Motor neuron (in vitro differentiated cells): ENCODE results near the gene SLC6A13. TPM values are rescaled to one million over a fixed set of nuclear protein-coding genes. Genes with fewer than 3 reads are reported as not detected.
A peak's percentile ranks its signal among the peaks of the same experiment; 100 is the strongest.

ENCODE experiments used
- ATAC-seq, 8 experiments: fragments of 200-7000 bp; cut with Tn5 transposase; replicated peaks in 6 of 8; 2 replicates each; pipeline ENCODE4 v1.8.0; 2021; ENCODE audit warnings: mild to moderate bottlenecking in 8 of 8, moderate library complexity in 8 of 8
- H3K27ac ChIP-seq, 2 donors: fragments of 250-450 bp; sonication (Bioruptor Pico); 2 replicates each; pipeline ENCODE4 v1.9.0; 2021; ENCODE audit warnings: antibody characterized with exemption in 2 of 2, mild to moderate bottlenecking in 2 of 2, moderate library complexity in 1 of 2
- H3K4me1 ChIP-seq, 2 donors: fragments of 250-450 bp; sonication (Bioruptor Pico); replicated peaks in 1 of 2; 2 replicates each; pipeline ENCODE4 v1.6.1; 2021; ENCODE audit warnings: antibody characterized with exemption in 2 of 2, mild to moderate bottlenecking in 2 of 2, moderate library complexity in 1 of 2
- H3K4me3 ChIP-seq, 5 donors: fragments of 250-450 bp; sonication (Bioruptor Pico); 2 replicates each; pipeline ENCODE4 v1.9.0; 2021; ENCODE audit warnings: antibody characterized with exemption in 5 of 5, mild to moderate bottlenecking in 5 of 5, moderate library complexity in 4 of 5
- WGBS, 10 experiments: fragments of 450-650 bp; shearing (Covaris generic); methylation state at CpG; one replicate each; pipeline ENCODE4 v1.0.0; 2022; 5-methylcytosine and 5-hydroxymethylcytosine counted together
- in situ Hi-C, 9 experiments: fragments of 400-800 bp; cut with MboI; loops; one replicate each; pipeline ENCODE4 v1.15.0; 2021; ENCODE audit warnings: low sequenced_read_pairs in 9 of 9, low pct_unique_long_range_greater_than_20kb in 2 of 9; ENCODE audit not compliant: unreplicated experiment in 9 of 9
- total RNA-seq, 8 experiments: library from RNA; unstranded; fragments of 300-600 nt; gene quantifications; 2 replicates each; pipeline versions ENCODE4 v1.2.3 to v1.2.4, GENCODE V29; 2022

Gene SLC6A13
- total RNA-seq, 8 experiments from 2014 or later: 0.38 to 34.6 (median 0.93) TPM

- no peak overlapping the region for H3K27ac ChIP-seq
- in situ Hi-C loops: no loop called here
- 6 to 80% (median 80%) methylated on average over 2 of the region's 10 CpGs; no CpG with 5 or more reads in 7 of the 10 experiments for WGBS, 10 experiments
These were observed 80.2 kb downstream of the SLC6A13 start for GRCh38 chr12:182381-182892.

GRCh38 chr12:181921-182320, 80.7 kb downstream of the SLC6A13 start:
- in situ Hi-C loops: no loop called here
- no peak overlapping the region for H3K4me3 ChIP-seq
- peaks cover 25 to 31% of the 10 kb centered on the region in 2 donors for H3K4me1 ChIP-seq
- ATAC-seq: no peak
- no peak overlapping the region for H3K27ac ChIP-seq
- 20 to 88% (median 81%) methylated on average over 1 to 12 of the region's 17 CpGs; no CpG with 5 or more reads in 5 of the 10 experiments for WGBS, 10 experiments

More at GRCh38 chr12:182381-182892, 80.2 kb downstream of the SLC6A13 start:
- ATAC-seq: peak in 5 of 8 experiments; percentile 18 to 53 (median 45)
- Histone ChIP-seq H3K4me3 (no peak overlapping the region), H3K4me1 (peaks cover 21 to 31% of the 10 kb centered on the region in 2 donors)

DNA sequence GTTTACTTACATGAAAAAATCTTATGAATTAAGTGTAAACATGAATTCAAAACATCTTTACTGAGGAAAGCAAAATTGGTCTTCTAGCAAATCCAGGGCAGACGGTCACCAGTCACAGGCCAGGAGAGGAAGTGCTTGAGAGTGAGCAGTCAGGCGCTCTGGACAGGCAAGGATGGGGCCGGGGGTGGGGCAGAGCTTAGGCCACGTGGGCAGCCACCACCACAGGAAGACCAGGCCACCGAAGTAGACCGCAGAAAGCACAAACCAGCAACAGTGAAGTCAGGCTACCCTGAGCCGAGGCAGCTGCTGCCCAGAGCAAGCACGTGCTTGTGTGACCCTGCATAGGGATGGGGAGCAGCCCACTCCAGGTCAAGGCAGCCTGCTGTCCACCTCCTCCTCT, 82.2 kb downstream of the SLC6A13 start:
- Histone ChIP-seq H3K27ac (peak overlapping the region in 1 of 2 donors; percentile 43), H3K4me1 (peaks cover 40 to 44% of the 10 kb centered on the region in 2 donors), H3K4me3 (no peak overlapping the region)
- in situ Hi-C loops: no loop called here
- 52 to 85% (median 62%) methylated on average over 3 to 5 of the region's 8 CpGs; no CpG with 5 or more reads in 5 of the 10 experiments for WGBS, 10 experiments
- peak in 5 of 8 experiments; percentile 1 to 32 (median 20) for ATAC-seq

- ATAC-seq: no peak
- 17 to 88% (median 70%) methylated on average over 1 to 3 of the region's 5 CpGs; no CpG with 5 or more reads in 6 of the 10 experiments for WGBS, 10 experiments
- peaks cover 45 to 49% of the 10 kb centered on the region in 2 donors for H3K4me1 ChIP-seq
- H3K4me3 ChIP-seq: no peak overlapping the region
- H3K27ac ChIP-seq: no peak overlapping the region
- in situ Hi-C loops: no loop called here
These were observed 82.8 kb downstream of the SLC6A13 start for GRCh38 chr12:179885-180284.

GRCh38 chr12:179131-179884, 83.3 kb downstream of the SLC6A13 start:
- 67 to 100% (median 86%) methylated on average over 1 to 4 of the region's 11 CpGs; no CpG with 5 or more reads in 4 of the 10 experiments for WGBS, 10 experiments
- in situ Hi-C loops: no loop called here
- no peak for ATAC-seq
- Histone ChIP-seq H3K4me3 (no peak overlapping the region), H3K4me1 (peaks cover 51 to 54% of the 10 kb centered on the region in 2 donors), H3K27ac (no peak overlapping the region)

GRCh38 chr12:178829-179109, 83.9 kb downstream of the SLC6A13 start:
- WGBS, 10 experiments: 60 to 100% (median 60%) methylated on average over 1 to 2 of the region's 3 CpGs; no CpG with 5 or more reads in 5 of the 10 experiments
- H3K27ac ChIP-seq: no peak overlapping the region
- H3K4me3 ChIP-seq: no peak overlapping the region
- peaks cover 55 to 59% of the 10 kb centered on the region in 2 donors for H3K4me1 ChIP-seq
- no peak for ATAC-seq
- in situ Hi-C loops: no loop called here

DNA sequence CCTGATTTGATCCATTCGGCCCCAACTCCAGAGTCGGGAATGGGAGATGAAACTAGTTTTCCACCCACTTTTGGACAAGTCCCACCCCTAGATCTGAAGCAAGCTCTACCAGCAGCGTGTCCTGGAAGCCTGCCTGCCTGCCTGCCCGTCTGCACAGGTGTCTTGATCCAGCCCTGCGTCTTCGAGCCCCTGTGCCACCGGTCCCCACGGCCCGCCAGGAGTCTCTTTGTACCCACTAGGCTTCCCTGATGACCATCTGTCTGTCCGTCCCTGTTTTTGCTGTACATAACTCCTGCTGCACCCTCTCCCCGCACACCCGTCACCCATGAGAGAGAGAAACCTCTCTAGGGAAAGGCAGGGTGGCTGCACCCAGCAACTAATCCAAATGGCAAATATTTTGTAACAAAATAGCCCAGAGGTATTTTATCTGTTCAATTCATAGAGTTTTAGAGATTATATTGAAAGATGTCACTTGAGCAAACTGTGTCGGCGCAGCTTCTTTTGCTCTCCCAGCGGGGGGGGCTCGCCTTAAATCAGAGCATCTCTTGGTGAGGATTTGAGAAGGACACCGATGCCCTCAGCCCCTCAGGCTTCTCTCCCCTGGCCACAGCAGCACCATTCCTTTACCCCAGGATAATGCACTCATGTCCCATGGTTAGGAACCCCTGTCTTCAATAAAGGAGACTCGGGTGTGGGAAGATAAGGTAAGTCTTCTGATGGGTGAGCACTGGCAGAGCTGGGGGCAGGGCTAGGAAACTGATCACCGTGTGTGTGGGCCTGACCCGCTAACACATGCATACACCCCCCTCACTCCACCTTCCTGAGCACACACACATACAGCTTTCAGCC, 84.4 kb downstream of the SLC6A13 start:
- ATAC-seq: no peak
- Histone ChIP-seq H3K4me1 (peaks cover 60 to 64% of the 10 kb centered on the region in 2 donors), H3K4me3 (no peak overlapping the region), H3K27ac (no peak overlapping the region)
- in situ Hi-C loops: no loop called here
- 73 to 100% (median 83%) methylated on average over 1 to 11 of the region's 20 CpGs; no CpG with 5 or more reads in 1 of the 10 experiments for WGBS, 10 experiments

DNA sequence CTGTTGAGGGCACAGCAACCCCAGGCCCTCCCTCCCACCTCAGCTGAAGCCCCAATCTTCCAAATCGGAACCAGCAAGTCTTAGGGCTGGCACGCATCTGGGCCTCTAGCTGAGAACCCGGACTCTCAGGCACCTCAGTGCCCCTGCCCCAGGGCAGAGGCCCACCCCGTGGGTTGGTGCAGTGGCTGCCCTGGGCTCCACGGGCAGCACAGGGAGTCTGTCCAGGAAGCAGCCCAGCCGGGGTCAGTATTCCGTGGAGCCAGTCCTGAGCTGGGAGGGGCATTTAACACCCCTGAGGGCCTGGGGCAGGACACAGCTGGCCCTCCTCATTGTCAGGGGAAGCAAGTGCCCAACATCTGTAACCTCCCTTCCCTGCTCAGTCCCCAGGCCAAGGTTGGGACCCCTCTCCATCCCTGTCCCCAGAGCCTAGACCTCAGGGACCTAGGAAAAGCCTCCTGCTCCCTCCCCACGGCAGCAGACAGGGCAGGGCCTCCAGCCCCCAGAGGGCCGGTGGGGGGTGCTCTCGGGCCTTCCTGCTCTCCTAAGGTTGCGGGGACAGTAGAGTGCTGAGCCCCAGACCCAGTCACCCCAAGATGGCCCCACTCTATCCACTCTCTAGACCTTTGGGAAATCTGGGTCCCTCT, 85.2 kb downstream of the SLC6A13 start:
- ATAC-seq: no peak
- no peak overlapping the region for H3K4me3 ChIP-seq
- H3K4me1 ChIP-seq: peaks cover 68 to 72% of the 10 kb centered on the region in 2 donors
- 43 to 66% methylated on average over 6 to 7 of the region's 11 CpGs; no CpG with 5 or more reads in 8 of the 10 experiments for WGBS, 10 experiments
- peak overlapping the region in 1 of 2 donors; percentile 38 for H3K27ac ChIP-seq
- in situ Hi-C loops: no loop called here

DNA sequence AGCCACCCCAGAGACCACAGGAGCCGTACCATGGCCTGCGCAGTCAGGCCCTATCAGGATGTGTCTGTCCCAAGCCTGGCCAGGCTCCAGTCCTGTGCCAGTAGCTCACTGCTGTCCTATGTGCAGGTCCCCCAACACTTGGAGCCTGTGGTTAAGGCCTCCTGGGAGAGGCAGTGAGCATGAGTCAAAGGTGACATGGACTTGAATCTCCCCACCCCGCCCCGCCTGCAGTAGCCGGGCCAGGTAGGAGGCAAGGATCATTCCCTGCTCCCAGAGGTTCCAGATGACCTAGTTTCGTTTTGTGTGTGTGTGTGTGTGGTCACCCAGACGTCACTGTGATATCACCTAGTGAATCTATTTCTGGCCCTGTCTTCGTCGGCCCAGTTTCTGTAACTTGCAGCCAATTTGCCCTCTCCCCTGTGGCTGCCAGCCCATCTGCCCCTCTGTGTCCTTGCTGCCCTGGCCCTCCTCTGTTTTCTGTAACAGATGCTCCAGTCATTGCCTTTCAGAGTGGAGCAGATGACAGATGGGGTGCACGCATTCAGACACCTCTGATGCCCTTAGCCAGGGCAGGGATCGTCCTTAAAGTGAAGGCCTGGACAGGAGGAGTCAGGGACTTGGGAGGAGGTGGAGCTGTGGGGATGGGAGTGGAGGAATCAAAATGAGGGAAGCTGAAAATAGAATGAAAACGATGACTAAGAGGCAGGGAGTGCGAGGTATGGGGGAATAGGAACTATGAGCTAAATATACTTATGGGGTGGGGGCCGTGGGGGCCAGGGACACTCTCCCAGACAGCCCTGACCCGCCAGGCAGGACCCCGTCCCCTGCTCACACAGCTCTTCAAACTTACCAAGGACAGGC, 86.1 kb downstream of the SLC6A13 start:
- 0 to 67% (median 29%) methylated on average over 1 to 5 of the region's 16 CpGs; no CpG with 5 or more reads in 4 of the 10 experiments for WGBS, 10 experiments
- ATAC-seq: peak; percentile 29 to 89 (median 86)
- in situ Hi-C loops: no loop called here
- Histone ChIP-seq H3K4me1 (peaks cover 71 to 77% of the 10 kb centered on the region in 2 donors), H3K4me3 (no peak overlapping the region), H3K27ac (peak overlapping the region; percentile 64 to 74)

DNA sequence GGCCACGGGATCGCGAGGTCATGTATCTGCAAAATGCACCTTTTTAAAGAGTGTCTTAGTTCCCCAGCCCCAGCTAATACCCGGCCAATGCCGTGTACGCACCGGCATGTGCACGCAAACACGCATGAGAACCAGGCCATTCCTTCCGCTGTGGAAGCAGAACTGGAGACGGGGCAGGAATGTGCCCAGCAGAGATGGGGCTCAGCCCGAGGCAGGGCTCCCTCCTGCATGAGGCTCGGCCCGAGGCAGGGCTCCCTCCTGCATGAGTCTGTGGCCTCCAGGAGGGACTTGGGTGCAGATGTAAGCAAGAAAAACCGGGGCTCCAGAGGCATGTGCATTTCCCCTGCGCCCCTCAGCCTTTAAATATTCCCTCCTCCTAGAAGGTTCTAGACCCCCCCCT, 86.9 kb downstream of the SLC6A13 start:
- 84 to 100% (median 100%) methylated on average over 1 to 11 of the region's 16 CpGs; no CpG with 5 or more reads in 7 of the 10 experiments for WGBS, 10 experiments
- Histone ChIP-seq H3K27ac (peak overlapping the region; percentile 64 to 74), H3K4me1 (peaks cover 68 to 84% of the 10 kb centered on the region in 2 donors), H3K4me3 (no peak overlapping the region)
- in situ Hi-C loops: no loop called here
- ATAC-seq: no peak

- peak overlapping the region in 1 of 2 donors; percentile 64 for H3K27ac ChIP-seq
- in situ Hi-C loops: no loop called here
- 0 to 89% (median 45%) methylated on average over 1 to 5 of the region's 10 CpGs; no CpG with 5 or more reads in 6 of the 10 experiments for WGBS, 10 experiments
- ATAC-seq: peak in 1 of 8 experiments; percentile 40
- H3K4me1 ChIP-seq: peaks cover 69 to 85% of the 10 kb centered on the region in 2 donors
- H3K4me3 ChIP-seq: no peak overlapping the region
These were observed 87.4 kb downstream of the SLC6A13 start for GRCh38 chr12:175250-175649.

- ATAC-seq: no peak
- H3K4me1 ChIP-seq: peaks cover 73 to 89% of the 10 kb centered on the region in 2 donors
- WGBS, 10 experiments: no CpG with 5 or more reads among the region's 23 CpGs
- no peak overlapping the region for H3K4me3 ChIP-seq
- peak overlapping the region in 1 of 2 donors; percentile 37 for H3K27ac ChIP-seq
- in situ Hi-C loops: no loop called here
These were observed 88.0 kb downstream of the SLC6A13 start for GRCh38 chr12:174596-174995.
